SK-N-SH (cell line): ENCODE measurements around the gene ENOX2. TPM values are rescaled to one million over a fixed set of nuclear protein-coding genes. Genes with fewer than 3 reads are reported as not detected.

ENCODE experiments used
- CTCF ChIA-PET: fragments of 300-600, 350-600 bp; formaldehyde crosslinking; extraction: SDS; loops from one replicate; lab custom pipeline; 2021; lab: Yijun Ruan, JAX
- POLR2A ChIA-PET: fragments of 350-600 bp; sonication (Branson Sonifier 250); formaldehyde crosslinking; extraction: SDS; loops from one replicate; lab custom pipeline; 2020; ENCODE audit warnings: antibody characterized with exemption, inconsistent platforms; lab: Yijun Ruan, JAX
- DNase-seq: peaks from one replicate; pipeline ENCODE4 v3.0.0; 2012
- H2AFZ ChIP-seq: fragments of 200-600 bp; sonication (generic); 2 replicates; pipeline ENCODE4 v1.8.1; 2016; ENCODE audit warnings: antibody characterized with exemption, mild to moderate bottlenecking, low read depth
- H3F3A ChIP-seq: fragments of 200-600 bp; sonication (generic); replicated peaks from 2 replicates; pipeline ENCODE3; 2016; ENCODE audit warnings: antibody characterized with exemption, mild to moderate bottlenecking; ENCODE audit not compliant: insufficient read depth
- H3K27ac ChIP-seq, 2 experiments: fragments of 200-500 bp in 1 of 2; fragments of 200-600 bp in 1 of 2; sonication (Bioruptor generic) in 1 of 2; sonication (generic), shearing (Covaris generic) in 1 of 2; 2 replicates each; pipeline versions ENCODE4 v1.5.1 to v1.6.1; 2014 to 2016; ENCODE audit warnings: low read depth in 2 of 2, inconsistent platforms in 1 of 2, low read length in 1 of 2, mild to moderate bottlenecking in 1 of 2, mixed read lengths in 1 of 2
- H3K27me3 ChIP-seq: fragments of 200-600 bp; sonication (generic), shearing (Covaris generic); 2 replicates; pipeline ENCODE4 v1.6.1; 2016; ENCODE audit warnings: mixed run types; ENCODE audit not compliant: insufficient read depth
- H3K36me3 ChIP-seq, 2 experiments: fragments of 200-500 bp in 1 of 2; fragments of 200-600 bp in 1 of 2; sonication (Bioruptor generic) in 1 of 2; sonication (generic) in 1 of 2; replicated peaks in 1 of 2; 2 replicates each; pipeline versions ENCODE3 to v1.5.1; 2014 to 2016; ENCODE audit warnings: low read length in 1 of 2, mild to moderate bottlenecking in 1 of 2; ENCODE audit not compliant: insufficient read depth in 2 of 2, control insufficient read depth in 1 of 2
- H3K4me1 ChIP-seq, 2 experiments: fragments of 200-500 bp in 1 of 2; fragments of 200-600 bp in 1 of 2; sonication (Bioruptor generic) in 1 of 2; sonication (generic), shearing (Covaris generic) in 1 of 2; 2 replicates each; pipeline versions ENCODE4 v1.5.1 to v1.6.1; 2014 to 2016; ENCODE audit warnings: low read depth in 1 of 2, low read length in 1 of 2, mixed run types in 1 of 2; ENCODE audit not compliant: insufficient read depth in 2 of 2, control insufficient read depth in 1 of 2
- H3K4me2 ChIP-seq: fragments of 200-600 bp; sonication (generic), shearing (Covaris generic); 2 replicates; pipeline ENCODE4 v1.6.1; 2017; ENCODE audit warnings: mixed run types
- H3K4me3 ChIP-seq, 2 experiments: fragments of 200-500 bp in 1 of 2; fragments of 200-600 bp in 1 of 2; sonication (Bioruptor generic) in 1 of 2; sonication (generic), shearing (Covaris generic) in 1 of 2; 2 replicates each; pipeline versions ENCODE4 v1.5.1 to v1.8.1; 2014 to 2016; ENCODE audit warnings: low read depth in 2 of 2, inconsistent platforms in 1 of 2, low read length in 1 of 2, mild to moderate bottlenecking in 1 of 2, mixed read lengths in 1 of 2, moderate library complexity in 1 of 2
- H3K79me2 ChIP-seq: fragments of 200-600 bp; sonication (generic); 2 replicates; pipeline ENCODE4 v1.8.1; 2017; ENCODE audit warnings: mild to moderate bottlenecking; ENCODE audit not compliant: insufficient read depth
- H3K9ac ChIP-seq: fragments of 200-600 bp; sonication (generic); 2 replicates; pipeline ENCODE4 v1.6.1; 2017; ENCODE audit warnings: mixed run types
- H3K9me2 ChIP-seq: fragments of 200-600 bp; sonication (generic); 2 replicates; pipeline ENCODE4 v1.6.1; 2017; ENCODE audit warnings: mixed run types
- H3K9me3 ChIP-seq: fragments of 200-600 bp; sonication (generic); 2 replicates; pipeline ENCODE4 v1.6.1; 2017; ENCODE audit warnings: mixed run types, mild to moderate bottlenecking, moderate library complexity
- H4K20me1 ChIP-seq: fragments of 200-600 bp; sonication (generic); 2 replicates; pipeline ENCODE4 v1.6.1; 2017; ENCODE audit warnings: mild to moderate bottlenecking, mixed run types; ENCODE audit not compliant: insufficient read depth
- CHD2 ChIP-seq: fragments of 150-350 bp; IDR thresholded peaks from 2 replicates; pipeline ENCODE4 v1.6.1; 2018; ENCODE audit warnings: low read length; ENCODE audit not compliant: partially characterized antibody
- ELF1 ChIP-seq: IDR thresholded peaks from 2 replicates; pipeline ENCODE4 v1.4.0; 2012
- EP300 ChIP-seq, 2 experiments: IDR thresholded peaks; 2 replicates each; pipeline versions ENCODE4 v1.4.0 to v1.6.1; 2012; ENCODE audit warnings: borderline replicate concordance in 1 of 2, low read depth in 1 of 2, low read length in 1 of 2
- FOXM1 ChIP-seq: IDR thresholded peaks from 2 replicates; pipeline ENCODE4 v1.4.0; 2012; ENCODE audit warnings: low read depth, mild to moderate bottlenecking
- JUND ChIP-seq: IDR thresholded peaks from 2 replicates; pipeline ENCODE4 v1.4.0; 2012
- MXI1 ChIP-seq: IDR thresholded peaks from 2 replicates; pipeline ENCODE4 v1.6.1; 2012; ENCODE audit warnings: mild to moderate bottlenecking, low read depth, low read length, improper control_type of control experiment
- RFX5 ChIP-seq: IDR thresholded peaks from 2 replicates; pipeline ENCODE4 v1.6.1; 2012; ENCODE audit warnings: mild to moderate bottlenecking, improper control_type of control experiment, low read length
- SMC3 ChIP-seq: IDR thresholded peaks from 2 replicates; pipeline ENCODE4 v1.6.1; 2012; ENCODE audit warnings: low read depth, low read length, improper control_type of control experiment
- TAF1 ChIP-seq: IDR thresholded peaks from 2 replicates; pipeline ENCODE4 v1.6.1; 2012; ENCODE audit warnings: low read depth, mild to moderate bottlenecking, low read length, moderate library complexity, borderline replicate concordance
- TEAD4 ChIP-seq: IDR thresholded peaks from 2 replicates; pipeline ENCODE4 v1.4.0; 2012; ENCODE audit warnings: mild to moderate bottlenecking, borderline replicate concordance; ENCODE audit not compliant: insufficient read depth
- WGBS: methylation state at CpG from one replicate; pipeline ENCODE4 v1.1.6; 2017; ENCODE audit warnings: low lambda C conversion rate; 5-methylcytosine and 5-hydroxymethylcytosine counted together
- polyA plus RNA-seq, 3 experiments: library from polyadenylated mRNA; depleted of rRNA; stranded (reverse); fragments of >200 nt; gene quantifications; 2 replicates each; pipeline ENCODE4 v1.2.3, GENCODE V29; 2012
- TF ChIP-seq, protein P1 (sequence below): fragments of 200-600 bp; sonication (generic); IDR thresholded peaks from 2 replicates; pipeline ENCODE4 v1.6.1; 2017; ENCODE audit warnings: antibody characterized with exemption, mild to moderate bottlenecking, moderate library complexity
- TF ChIP-seq, protein P2 (sequence below): IDR thresholded peaks from 2 replicates; pipeline ENCODE4 v1.4.0; 2012; ENCODE audit warnings: low read depth, borderline replicate concordance
- TF ChIP-seq, protein P3 (sequence below): IDR thresholded peaks from 2 replicates; pipeline ENCODE4 v1.6.1; 2012; ENCODE audit warnings: mild to moderate bottlenecking, low read depth, low read length, moderate library complexity
- TF ChIP-seq, protein P4 (sequence below): IDR thresholded peaks from 2 replicates; pipeline ENCODE4; 2012
- TF ChIP-seq, protein P5 (sequence below): fragments of 150-350 bp; IDR thresholded peaks from 2 replicates; pipeline ENCODE4 v1.6.1; 2016; ENCODE audit warnings: mild to moderate bottlenecking, low read depth, low read length
- TF ChIP-seq, protein P6 (sequence below): IDR thresholded peaks from 2 replicates; pipeline ENCODE4 v1.4.0; 2012; ENCODE audit warnings: low read depth, borderline replicate concordance

The ENOX2 gene
- polyA plus RNA-seq, 1 of the 3 experiments (the other 2 are of a cell fraction): 8.8 TPM

DNA sequence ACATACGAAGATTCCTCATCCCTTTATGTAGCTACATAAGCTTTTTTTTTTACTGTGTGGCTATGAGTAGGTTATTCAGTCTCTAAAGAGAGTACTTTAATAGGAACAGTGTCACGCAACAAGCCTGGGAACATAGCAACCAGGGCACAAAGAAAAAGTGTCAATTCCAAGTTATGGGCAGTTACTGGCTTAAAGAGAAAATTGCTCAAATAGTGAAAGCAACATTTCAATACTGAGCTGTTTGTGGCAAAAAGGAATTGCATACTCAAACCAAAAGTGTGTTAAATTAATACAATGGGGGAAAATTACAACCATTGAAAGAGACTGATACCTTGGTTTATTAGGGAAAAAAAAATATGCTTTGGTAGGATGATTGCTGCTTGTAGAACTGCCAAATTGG is 41.2 kb upstream of the ENOX2 start:
- Histone ChIP-seq H3K9me2 (no peaks in the 10 kb centered on the region), H4K20me1 (no peaks in the 10 kb centered on the region), H3K79me2 (no peaks in the 10 kb centered on the region), H3K27ac (no peak overlapping the region), H3K4me1 (no peaks in the 10 kb centered on the region), H3K4me3 (no peak overlapping the region), H3K36me3 (no peaks in the 10 kb centered on the region), H3K9ac (no peak overlapping the region), H3K4me2 (no peak overlapping the region), H3F3A (no peaks in the 10 kb centered on the region), H3K27me3 (no peaks in the 10 kb centered on the region; the same call in 1 of the 2 replicates), H2AFZ (no peak overlapping the region), H3K9me3 (no peaks in the 10 kb centered on the region)
- DNase-seq: no peak
- ChIA-PET CTCF (interaction anchor here (0.6 to 1.2 kb wide), 2 partner anchors 15 to 27 kb away, joined by 3 to 4 read pairs; no protein-coding TSS in a partner anchor), POLR2A (no interaction called here)
- 14% methylated on average over 2 of the region's 2 CpGs for WGBS
- TF ChIP-seq CHD2: no peak

DNA sequence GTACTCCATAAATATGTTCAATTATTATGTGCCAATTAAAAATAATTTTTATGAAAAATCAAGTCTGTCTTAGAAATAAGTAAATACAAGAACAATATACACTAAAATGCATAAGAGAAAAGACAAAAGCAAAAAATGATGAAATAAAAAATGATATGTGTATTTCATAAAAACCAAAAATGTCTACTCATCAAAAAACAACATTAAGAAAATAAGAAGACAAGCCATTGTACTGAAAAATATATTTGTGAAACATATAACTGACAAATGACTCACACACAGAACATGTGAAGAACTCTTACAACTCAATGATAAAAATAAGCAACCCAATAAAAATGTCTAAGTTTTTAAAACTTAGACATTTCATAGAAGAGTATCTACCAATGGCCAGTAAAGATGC is 34.1 kb upstream of the ENOX2 start:
- H3K4me2 ChIP-seq: no peak overlapping the region
- no peak overlapping the region for H3K4me3 ChIP-seq
- no peaks in the 10 kb centered on the region for H3K27me3 ChIP-seq
- no peaks in the 10 kb centered on the region for H3K9me2 ChIP-seq
- no peaks in the 10 kb centered on the region for H4K20me1 ChIP-seq
- POLR2A ChIA-PET: no interaction called here
- no peaks in the 10 kb centered on the region for H3F3A ChIP-seq
- no peak overlapping the region for H3K9ac ChIP-seq
- no peaks in the 10 kb centered on the region for H3K79me2 ChIP-seq
- H3K27ac ChIP-seq: no peak overlapping the region
- CTCF ChIA-PET: no interaction called here
- no peaks in the 10 kb centered on the region for H3K36me3 ChIP-seq
- no peak overlapping the region for H2AFZ ChIP-seq
- TF ChIP-seq, protein P1, sequence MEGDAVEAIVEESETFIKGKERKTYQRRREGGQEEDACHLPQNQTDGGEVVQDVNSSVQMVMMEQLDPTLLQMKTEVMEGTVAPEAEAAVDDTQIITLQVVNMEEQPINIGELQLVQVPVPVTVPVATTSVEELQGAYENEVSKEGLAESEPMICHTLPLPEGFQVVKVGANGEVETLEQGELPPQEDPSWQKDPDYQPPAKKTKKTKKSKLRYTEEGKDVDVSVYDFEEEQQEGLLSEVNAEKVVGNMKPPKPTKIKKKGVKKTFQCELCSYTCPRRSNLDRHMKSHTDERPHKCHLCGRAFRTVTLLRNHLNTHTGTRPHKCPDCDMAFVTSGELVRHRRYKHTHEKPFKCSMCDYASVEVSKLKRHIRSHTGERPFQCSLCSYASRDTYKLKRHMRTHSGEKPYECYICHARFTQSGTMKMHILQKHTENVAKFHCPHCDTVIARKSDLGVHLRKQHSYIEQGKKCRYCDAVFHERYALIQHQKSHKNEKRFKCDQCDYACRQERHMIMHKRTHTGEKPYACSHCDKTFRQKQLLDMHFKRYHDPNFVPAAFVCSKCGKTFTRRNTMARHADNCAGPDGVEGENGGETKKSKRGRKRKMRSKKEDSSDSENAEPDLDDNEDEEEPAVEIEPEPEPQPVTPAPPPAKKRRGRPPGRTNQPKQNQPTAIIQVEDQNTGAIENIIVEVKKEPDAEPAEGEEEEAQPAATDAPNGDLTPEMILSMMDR: no peak
- TF ChIP-seq TAF1 (no peak), JUND (no peak), EP300 (IDR thresholded peaks at IDR 0.05; ENCODE audit: borderline replicate concordance in 1 of 2, low read depth in 1 of 2, low read length in 1 of 2) (no peak), TEAD4 (no peak), RFX5 (no peak), SMC3 (no peak), FOXM1 (no peak), MXI1 (no peak), ELF1 (no peak)
- TF ChIP-seq, protein P2, sequence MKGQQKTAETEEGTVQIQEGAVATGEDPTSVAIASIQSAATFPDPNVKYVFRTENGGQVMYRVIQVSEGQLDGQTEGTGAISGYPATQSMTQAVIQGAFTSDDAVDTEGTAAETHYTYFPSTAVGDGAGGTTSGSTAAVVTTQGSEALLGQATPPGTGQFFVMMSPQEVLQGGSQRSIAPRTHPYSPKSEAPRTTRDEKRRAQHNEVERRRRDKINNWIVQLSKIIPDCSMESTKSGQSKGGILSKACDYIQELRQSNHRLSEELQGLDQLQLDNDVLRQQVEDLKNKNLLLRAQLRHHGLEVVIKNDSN: no peak
- TF ChIP-seq, protein P3, sequence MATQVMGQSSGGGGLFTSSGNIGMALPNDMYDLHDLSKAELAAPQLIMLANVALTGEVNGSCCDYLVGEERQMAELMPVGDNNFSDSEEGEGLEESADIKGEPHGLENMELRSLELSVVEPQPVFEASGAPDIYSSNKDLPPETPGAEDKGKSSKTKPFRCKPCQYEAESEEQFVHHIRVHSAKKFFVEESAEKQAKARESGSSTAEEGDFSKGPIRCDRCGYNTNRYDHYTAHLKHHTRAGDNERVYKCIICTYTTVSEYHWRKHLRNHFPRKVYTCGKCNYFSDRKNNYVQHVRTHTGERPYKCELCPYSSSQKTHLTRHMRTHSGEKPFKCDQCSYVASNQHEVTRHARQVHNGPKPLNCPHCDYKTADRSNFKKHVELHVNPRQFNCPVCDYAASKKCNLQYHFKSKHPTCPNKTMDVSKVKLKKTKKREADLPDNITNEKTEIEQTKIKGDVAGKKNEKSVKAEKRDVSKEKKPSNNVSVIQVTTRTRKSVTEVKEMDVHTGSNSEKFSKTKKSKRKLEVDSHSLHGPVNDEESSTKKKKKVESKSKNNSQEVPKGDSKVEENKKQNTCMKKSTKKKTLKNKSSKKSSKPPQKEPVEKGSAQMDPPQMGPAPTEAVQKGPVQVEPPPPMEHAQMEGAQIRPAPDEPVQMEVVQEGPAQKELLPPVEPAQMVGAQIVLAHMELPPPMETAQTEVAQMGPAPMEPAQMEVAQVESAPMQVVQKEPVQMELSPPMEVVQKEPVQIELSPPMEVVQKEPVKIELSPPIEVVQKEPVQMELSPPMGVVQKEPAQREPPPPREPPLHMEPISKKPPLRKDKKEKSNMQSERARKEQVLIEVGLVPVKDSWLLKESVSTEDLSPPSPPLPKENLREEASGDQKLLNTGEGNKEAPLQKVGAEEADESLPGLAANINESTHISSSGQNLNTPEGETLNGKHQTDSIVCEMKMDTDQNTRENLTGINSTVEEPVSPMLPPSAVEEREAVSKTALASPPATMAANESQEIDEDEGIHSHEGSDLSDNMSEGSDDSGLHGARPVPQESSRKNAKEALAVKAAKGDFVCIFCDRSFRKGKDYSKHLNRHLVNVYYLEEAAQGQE: no peak
- TF ChIP-seq, protein P4, sequence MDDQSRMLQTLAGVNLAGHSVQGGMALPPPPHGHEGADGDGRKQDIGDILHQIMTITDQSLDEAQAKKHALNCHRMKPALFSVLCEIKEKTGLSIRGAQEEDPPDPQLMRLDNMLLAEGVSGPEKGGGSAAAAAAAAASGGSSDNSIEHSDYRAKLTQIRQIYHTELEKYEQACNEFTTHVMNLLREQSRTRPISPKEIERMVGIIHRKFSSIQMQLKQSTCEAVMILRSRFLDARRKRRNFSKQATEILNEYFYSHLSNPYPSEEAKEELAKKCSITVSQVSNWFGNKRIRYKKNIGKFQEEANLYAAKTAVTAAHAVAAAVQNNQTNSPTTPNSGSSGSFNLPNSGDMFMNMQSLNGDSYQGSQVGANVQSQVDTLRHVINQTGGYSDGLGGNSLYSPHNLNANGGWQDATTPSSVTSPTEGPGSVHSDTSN: no peak
- TF ChIP-seq, protein P5, sequence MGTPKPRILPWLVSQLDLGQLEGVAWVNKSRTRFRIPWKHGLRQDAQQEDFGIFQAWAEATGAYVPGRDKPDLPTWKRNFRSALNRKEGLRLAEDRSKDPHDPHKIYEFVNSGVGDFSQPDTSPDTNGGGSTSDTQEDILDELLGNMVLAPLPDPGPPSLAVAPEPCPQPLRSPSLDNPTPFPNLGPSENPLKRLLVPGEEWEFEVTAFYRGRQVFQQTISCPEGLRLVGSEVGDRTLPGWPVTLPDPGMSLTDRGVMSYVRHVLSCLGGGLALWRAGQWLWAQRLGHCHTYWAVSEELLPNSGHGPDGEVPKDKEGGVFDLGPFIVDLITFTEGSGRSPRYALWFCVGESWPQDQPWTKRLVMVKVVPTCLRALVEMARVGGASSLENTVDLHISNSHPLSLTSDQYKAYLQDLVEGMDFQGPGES: no peak
- TF ChIP-seq, protein P6, sequence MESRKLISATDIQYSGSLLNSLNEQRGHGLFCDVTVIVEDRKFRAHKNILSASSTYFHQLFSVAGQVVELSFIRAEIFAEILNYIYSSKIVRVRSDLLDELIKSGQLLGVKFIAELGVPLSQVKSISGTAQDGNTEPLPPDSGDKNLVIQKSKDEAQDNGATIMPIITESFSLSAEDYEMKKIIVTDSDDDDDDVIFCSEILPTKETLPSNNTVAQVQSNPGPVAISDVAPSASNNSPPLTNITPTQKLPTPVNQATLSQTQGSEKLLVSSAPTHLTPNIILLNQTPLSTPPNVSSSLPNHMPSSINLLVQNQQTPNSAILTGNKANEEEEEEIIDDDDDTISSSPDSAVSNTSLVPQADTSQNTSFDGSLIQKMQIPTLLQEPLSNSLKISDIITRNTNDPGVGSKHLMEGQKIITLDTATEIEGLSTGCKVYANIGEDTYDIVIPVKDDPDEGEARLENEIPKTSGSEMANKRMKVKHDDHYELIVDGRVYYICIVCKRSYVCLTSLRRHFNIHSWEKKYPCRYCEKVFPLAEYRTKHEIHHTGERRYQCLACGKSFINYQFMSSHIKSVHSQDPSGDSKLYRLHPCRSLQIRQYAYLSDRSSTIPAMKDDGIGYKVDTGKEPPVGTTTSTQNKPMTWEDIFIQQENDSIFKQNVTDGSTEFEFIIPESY: no peak
- H3K9me3 ChIP-seq: no peaks in the 10 kb centered on the region; the same call in 1 of the 2 replicates
- H3K4me1 ChIP-seq: no peaks in the 10 kb centered on the region
- no peak for DNase-seq
